Parathyroid adenoma (tissue), 2 donors: ENCODE measurements around the gene TRIM9.

ENCODE experiments used
- H2AFZ ChIP-seq: fragments of 300-600 bp; sonication (generic); one replicate; pipeline ENCODE4 v1.7.0; 2017; ENCODE audit warnings: antibody characterized with exemption, mild to moderate bottlenecking
- H3K27ac ChIP-seq: fragments of 300-600 bp; sonication (generic); one replicate; pipeline ENCODE4 v1.7.0; 2017
- H3K27me3 ChIP-seq: fragments of 300-600 bp; sonication (generic); one replicate; pipeline ENCODE4 v1.7.0; 2017; ENCODE audit warnings: low read length; ENCODE audit not compliant: control insufficient read depth, insufficient read depth
- H3K36me3 ChIP-seq: fragments of 300-600 bp; sonication (generic); one replicate; pipeline ENCODE4 v1.7.0; 2017; ENCODE audit warnings: low read length; ENCODE audit not compliant: control insufficient read depth, insufficient read depth
- H3K4me1 ChIP-seq: fragments of 300-600 bp; sonication (generic); one replicate; pipeline ENCODE4 v1.7.0; 2017; ENCODE audit warnings: control low read depth
- H3K4me2 ChIP-seq: fragments of 300-600 bp; sonication (generic); one replicate; pipeline ENCODE4 v1.7.0; 2017; ENCODE audit warnings: low read length
- H3K4me3 ChIP-seq: fragments of 300-600 bp; sonication (generic); one replicate; pipeline ENCODE4 v1.7.0; 2017; ENCODE audit warnings: low read depth, low read length
- H3K79me2 ChIP-seq: fragments of 300-600 bp; sonication (generic); one replicate; pipeline ENCODE4 v1.7.0; 2017; ENCODE audit warnings: control low read depth
- H3K9ac ChIP-seq: fragments of 300-600 bp; sonication (generic); one replicate; pipeline ENCODE4 v1.7.0; 2017; ENCODE audit warnings: mild to moderate bottlenecking
- H3K9me3 ChIP-seq: fragments of 300-600 bp; sonication (generic); one replicate; pipeline ENCODE4 v1.7.0; 2017; ENCODE audit warnings: low read length; ENCODE audit not compliant: control insufficient read depth
- CTCF ChIP-seq: fragments of 300-600 bp; sonication (generic); IDR thresholded peaks from one replicate; pipeline ENCODE4 v1.7.0; 2017; ENCODE audit warnings: antibody characterized with exemption, mild to moderate bottlenecking
- donor health status: primary hyperparathyroidism.

Gene TRIM9

GRCh38 chr14:51079085-51079484 is 15.8 kb downstream of the TRIM9 start:
- Histone ChIP-seq H3K9me3 (no peaks in the 10 kb centered on the region), H3K4me3 (no peak overlapping the region), H2AFZ (no peak overlapping the region), H3K4me2 (no peak overlapping the region), H3K79me2 (peaks cover 18% of the 10 kb centered on the region), H3K27ac (no peak overlapping the region), H3K4me1 (peaks cover 13% of the 10 kb centered on the region), H3K9ac (no peak overlapping the region), H3K36me3 (no peaks in the 10 kb centered on the region), H3K27me3 (no peaks in the 10 kb centered on the region)
- no peak for TF ChIP-seq CTCF

GRCh38 chr14:51074701-51075385 is 20.1 kb downstream of the TRIM9 start:
- Histone ChIP-seq H3K9ac (no peak overlapping the region), H3K27ac (no peak overlapping the region), H2AFZ (no peak overlapping the region), H3K4me3 (no peak overlapping the region), H3K4me1 (peaks cover 16% of the 10 kb centered on the region), H3K79me2 (peaks cover 18% of the 10 kb centered on the region), H3K9me3 (no peaks in the 10 kb centered on the region), H3K36me3 (no peaks in the 10 kb centered on the region), H3K27me3 (no peaks in the 10 kb centered on the region), H3K4me2 (no peak overlapping the region)
- no peak for TF ChIP-seq CTCF

- no peaks in the 10 kb centered on the region for H3K9me3 ChIP-seq
- H3K27ac ChIP-seq: no peak overlapping the region
- TF ChIP-seq CTCF: no peak
- no peak overlapping the region for H3K4me3 ChIP-seq
- peaks cover 18% of the 10 kb centered on the region for H3K79me2 ChIP-seq
- no peaks in the 10 kb centered on the region for H3K36me3 ChIP-seq
- H2AFZ ChIP-seq: no peak overlapping the region
- no peak overlapping the region for H3K9ac ChIP-seq
- H3K27me3 ChIP-seq: no peaks in the 10 kb centered on the region
- H3K4me2 ChIP-seq: no peak overlapping the region
- H3K4me1 ChIP-seq: peaks cover 8% of the 10 kb centered on the region
These were observed 21.2 kb downstream of the TRIM9 start for GRCh38 chr14:51073731-51074130.

GRCh38 chr14:51072976-51073375 is 21.9 kb downstream of the TRIM9 start:
- H3K4me1 ChIP-seq: peaks cover 8% of the 10 kb centered on the region
- H3K27me3 ChIP-seq: no peaks in the 10 kb centered on the region
- H3K79me2 ChIP-seq: peaks cover 18% of the 10 kb centered on the region
- no peak overlapping the region for H3K4me2 ChIP-seq
- H3K4me3 ChIP-seq: no peak overlapping the region
- H3K27ac ChIP-seq: no peak overlapping the region
- no peaks in the 10 kb centered on the region for H3K9me3 ChIP-seq
- no peak overlapping the region for H2AFZ ChIP-seq
- H3K9ac ChIP-seq: no peak overlapping the region
- no peaks in the 10 kb centered on the region for H3K36me3 ChIP-seq
- TF ChIP-seq CTCF: no peak

- Histone ChIP-seq H3K36me3 (no peaks in the 10 kb centered on the region), H3K27ac (no peak overlapping the region), H2AFZ (no peak overlapping the region)
These were observed 23.0 kb downstream of the TRIM9 start for GRCh38 chr14:51071857-51072256.

More at GRCh38 chr14:51071857-51072256, 23.0 kb downstream of the TRIM9 start:
- TF ChIP-seq CTCF: no peak
- Histone ChIP-seq H3K9me3 (no peaks in the 10 kb centered on the region), H3K79me2 (peaks cover 13% of the 10 kb centered on the region), H3K4me2 (no peak overlapping the region), H3K4me1 (peaks cover 3% of the 10 kb centered on the region), H3K9ac (no peak overlapping the region), H3K27me3 (no peaks in the 10 kb centered on the region), H3K4me3 (no peak overlapping the region)
